Measurements from ENCODE around the gene PTHLH.

The PTHLH gene

DNA sequence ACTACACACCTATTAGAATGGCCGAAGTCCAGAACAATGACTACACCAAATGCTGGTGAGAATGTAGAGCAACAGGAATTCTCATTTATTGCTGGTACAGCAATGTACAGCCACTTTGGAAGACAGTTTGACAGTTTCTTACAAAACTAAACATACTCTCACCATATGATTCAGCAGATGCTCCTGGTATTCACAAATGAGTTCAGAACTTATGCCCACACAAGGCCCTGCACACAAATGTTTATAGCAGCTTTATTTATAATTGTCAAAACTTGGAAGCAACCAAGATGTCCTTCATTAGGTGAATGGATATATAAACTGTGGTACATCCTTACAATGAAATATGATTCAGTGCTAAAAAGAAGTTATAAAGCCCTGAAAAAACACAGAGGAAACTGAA, 38.3 kb downstream of the PTHLH start:
- DNase-seq = no peak

DNA sequence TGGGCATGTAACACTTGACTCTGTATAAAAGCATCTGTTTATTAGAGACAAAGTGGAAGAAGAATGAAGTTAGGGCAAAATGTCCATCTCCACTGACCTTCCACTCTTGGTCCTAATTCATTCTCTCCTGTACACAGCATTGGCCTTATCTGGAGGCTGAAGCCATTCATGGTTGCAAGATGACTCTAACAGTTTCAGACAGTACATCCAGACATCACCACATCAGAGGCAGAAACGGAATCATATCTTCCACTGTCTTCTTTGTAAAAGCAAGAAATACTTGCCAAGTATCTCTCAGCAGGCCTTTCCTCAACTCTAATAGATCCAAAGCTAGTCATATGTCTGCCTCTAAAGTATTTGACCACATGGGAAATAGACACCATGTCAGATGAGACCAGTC, 41.1 kb downstream of the PTHLH start:
- DNase-seq = no peak

DNA sequence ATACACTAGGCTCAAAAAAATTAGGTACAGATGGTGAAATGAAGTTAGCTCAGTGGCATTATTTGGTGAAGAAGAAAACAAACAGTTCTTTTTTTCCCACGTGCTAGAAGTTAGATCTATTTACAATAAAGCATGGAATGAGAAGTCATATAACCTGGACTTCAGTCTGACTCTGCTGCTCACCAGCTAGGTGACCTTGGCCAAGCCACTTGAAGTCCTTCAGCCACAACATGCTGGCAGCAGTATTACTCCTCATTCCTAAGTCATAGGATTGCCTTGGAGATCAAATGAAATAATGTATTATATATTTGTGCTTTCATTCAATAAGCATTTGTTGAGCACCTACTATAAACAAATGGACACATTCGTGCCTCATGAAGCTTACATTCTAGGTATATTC, 45.2 kb downstream of the PTHLH start:
- no peak for DNase-seq

DNA sequence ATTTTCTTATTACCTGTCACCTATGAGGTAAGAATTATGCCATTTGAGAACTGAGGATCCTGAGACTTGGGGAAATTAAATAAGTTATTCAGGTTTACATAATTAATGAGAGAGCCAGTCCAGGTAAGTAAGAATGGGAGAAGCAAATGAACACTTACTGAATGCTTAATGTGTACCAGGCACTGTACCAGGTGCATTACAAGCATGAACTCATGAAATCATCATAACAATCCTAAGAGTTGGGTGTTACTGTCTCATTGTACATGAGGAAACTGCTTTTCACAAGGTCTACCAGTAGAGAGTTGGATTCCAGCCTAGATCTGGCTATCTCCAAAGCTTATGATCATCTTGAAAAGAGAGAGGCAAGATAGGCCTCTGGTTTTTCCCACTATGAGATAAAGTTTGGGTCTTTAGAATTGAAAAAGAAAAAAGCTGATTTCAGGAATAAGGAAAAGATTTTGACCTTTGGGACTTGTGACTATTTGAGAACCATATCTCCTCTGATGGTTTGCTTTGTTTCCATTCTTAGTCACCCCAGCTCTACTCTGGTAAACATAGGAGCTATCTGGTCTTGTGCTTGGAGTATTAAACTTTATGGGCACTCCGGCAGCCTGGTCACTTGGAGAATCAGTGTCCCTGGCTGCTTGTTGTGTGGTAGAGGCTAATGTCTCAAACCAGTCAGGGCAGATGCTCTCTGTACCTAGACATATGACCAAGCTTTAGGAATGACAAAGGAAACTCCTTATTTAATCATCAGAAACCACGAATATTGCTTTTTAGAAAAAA, 48.0 kb downstream of the PTHLH start:
- no peak for DNase-seq

DNA sequence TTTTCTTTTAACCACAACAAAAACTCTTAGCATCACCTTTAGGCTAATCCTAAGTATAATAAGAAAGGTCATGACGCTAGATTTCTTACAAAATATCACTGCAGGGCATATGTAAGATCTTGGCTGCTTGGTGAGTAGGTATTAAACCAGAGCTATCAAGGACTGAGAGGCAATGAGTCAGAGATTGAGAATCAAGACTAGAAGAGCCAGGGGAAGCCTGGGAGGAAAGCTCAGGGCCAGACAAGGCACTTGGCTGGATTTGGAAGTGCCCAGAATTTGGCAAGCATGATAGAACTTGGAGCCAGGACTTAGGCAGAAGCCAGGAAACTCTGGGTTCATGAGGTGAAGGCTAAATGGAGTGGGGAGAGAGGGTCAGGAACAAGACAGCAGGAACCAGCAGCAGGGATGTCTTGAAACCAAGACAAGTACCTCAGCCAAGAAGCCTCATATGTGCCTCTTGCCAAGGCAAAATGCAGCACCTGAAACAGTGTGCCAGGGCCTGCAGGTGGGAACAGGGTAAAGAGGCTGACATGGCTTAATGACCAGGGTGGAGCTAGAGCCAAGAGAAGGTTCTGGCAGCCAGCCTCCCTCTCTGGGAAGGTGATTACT, 49.9 kb downstream of the PTHLH start:
- no peak for DNase-seq

DNA sequence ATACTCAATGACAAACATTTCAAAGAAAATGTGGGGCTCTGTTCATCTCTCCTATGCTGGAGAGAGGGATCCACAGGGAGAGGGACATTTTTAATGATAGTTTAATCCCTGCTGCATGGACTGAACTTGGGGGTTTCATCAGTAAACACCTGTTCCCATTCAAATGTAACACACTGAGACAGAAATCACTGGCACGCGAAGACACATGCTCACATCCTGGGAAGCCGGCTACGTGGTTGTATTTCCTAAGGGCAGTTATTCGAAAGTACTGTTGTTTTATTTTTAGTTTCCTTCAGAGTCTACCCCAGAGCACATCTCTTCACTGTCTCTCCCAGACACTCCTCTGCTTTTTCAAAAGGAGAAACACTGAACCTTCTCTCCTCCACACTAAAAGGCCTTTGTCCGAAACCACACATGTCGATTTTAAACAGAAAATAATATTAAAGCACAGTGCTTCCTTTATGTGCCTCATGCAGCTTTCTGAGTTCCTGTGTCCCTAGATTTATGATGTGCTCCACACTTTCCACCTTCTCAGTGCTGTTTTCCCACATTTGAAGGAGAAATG, 52.8 kb downstream of the PTHLH start:
- DNase-seq = no peak

DNA sequence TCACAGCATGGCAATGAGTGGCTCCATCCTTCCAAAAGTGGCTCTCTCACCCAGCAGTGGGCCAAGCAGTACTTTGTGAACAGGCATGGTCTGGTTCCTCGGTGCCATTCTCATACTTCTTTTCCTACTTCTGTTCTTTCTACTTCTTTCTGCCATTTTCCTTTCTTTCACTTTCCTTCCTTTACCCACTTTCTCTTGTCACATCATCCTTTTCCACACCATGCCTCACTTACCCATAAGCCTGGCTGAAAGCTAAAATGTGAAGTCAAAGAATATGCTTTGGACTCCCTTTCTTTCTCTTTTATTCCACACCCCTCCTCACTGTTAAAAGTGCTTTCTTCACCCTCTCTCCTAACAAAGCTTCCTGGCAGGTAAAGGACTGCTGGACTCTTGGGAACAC, 57.0 kb downstream of the PTHLH start:
- DNase-seq = no peak

DNA sequence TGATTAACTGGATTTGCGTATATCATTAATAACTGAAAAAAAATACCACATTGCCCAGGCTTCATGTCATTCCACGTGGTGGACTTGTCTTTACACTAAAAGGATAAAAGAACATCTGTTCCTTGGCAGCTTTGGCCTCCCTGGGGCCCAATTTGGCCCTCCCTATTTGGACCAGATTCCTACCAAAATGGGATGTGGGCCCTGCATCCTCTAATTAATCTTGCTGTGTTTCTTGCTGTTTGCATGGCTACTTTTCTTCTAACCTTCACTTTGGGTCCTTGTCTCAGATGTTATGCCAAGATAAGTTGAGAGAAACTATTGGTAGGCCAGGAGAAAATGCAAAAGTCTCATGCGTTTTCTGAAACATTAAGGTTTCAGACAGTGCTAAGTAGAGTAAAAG, 57.5 kb downstream of the PTHLH start:
- DNase-seq = no peak

DNA sequence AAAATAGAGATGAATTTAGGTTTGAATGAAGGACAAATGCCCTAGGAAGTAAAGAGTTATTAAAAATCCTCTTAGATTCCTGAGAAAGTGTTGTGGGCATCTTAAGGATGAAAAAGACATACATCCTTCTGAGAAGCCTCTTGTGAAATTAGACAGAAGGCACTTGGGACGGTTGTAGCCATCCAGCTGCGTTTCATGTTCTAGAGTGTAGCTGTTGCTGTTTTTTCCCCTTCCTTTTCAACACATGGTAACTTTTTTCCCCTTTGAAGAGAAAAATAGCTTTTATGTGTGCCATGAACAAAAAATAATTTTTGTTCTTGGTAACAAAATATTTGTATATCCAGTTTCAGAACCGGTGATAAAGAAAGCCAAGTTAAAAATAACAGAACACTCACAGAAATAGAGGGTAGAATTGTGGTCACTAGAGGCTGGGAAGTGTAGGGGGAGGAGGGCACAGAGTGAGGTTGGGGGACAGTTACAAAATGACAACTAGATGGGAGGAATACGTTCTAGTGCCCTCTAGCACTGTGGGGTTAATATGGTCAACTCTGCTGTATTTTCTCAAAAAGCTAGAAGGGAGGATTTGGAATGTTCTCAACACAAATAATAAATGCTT, 58.4 kb downstream of the PTHLH start:
- DNase-seq = no peak

DNA sequence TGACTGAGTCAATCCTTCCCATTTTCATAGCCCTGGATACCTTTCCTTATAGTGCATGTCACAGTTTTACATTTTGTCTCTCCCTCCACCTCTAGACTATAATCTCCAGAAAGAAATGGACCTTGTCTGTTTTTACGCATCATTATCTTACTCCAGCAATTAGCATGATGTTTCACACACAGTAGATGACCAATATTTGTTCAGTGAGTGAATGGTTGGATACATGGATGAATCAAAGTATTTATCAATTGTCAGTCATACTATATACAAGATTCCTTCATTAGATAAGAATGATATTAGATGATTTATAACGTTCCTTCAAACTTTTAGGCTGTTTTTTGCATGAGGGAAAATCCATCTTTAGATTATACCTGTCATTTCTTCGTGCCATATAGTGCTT, 61.1 kb downstream of the PTHLH start:
- DNase-seq = no peak

All from AML-193 (cell line).